Caki2 (cell line): Measurements from ENCODE around the gene ATF6B. TPM values are rescaled to one million over a fixed set of nuclear protein-coding genes. Genes with fewer than 3 reads are reported as not detected.
"Not testable (repeated sequence)": the region's sequence is repeated elsewhere in the genome, so short reads cannot be mapped to it uniquely, and the experiment has no call there.

Source experiments
- DNase-seq: peaks from one replicate; pipeline ENCODE4 v3.0.0-alpha.2; 2015; ENCODE audit warnings: low read depth
- in situ Hi-C: cut with HindIII; loops from 2 replicates; pipeline ENCODE4 v1.10.0; 2016; ENCODE audit warnings: low sequenced_read_pairs, low pct_unique_long_range_greater_than_20kb, mixed read lengths
- total RNA-seq: library from RNA; depleted of rRNA; stranded (reverse); fragments of >200 nt; shearing (Covaris generic); gene quantifications from 2 replicates; pipeline ENCODE4 v1.2.3, GENCODE V29; 2014; ENCODE audit warnings: low replicate concordance

ATF6B gene
- total RNA-seq, 1 experiment from 2014 or later: 9.7 TPM

DNA sequence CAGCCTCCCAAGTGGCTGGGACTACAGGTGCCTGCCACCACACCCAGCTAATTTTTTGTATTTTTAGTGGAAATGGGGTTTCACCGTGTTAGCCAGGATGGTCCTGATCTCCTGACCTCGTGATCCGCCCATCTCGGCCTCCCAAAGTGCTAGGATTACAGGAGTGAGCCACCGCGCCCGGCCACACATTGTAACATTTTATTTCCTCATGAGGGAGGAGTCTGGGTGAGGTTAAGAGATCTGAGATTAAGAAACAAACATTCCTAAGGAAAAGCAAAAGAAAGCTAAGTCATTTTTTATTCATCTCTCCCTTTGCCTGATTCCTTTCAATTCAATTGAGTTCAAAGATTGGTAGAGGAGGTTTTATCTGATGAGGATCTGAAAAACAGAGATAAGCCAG is 16.2 kb upstream of the ATF6B start:
- DNase-seq, in situ Hi-C loops: not testable (repeated sequence)

DNA sequence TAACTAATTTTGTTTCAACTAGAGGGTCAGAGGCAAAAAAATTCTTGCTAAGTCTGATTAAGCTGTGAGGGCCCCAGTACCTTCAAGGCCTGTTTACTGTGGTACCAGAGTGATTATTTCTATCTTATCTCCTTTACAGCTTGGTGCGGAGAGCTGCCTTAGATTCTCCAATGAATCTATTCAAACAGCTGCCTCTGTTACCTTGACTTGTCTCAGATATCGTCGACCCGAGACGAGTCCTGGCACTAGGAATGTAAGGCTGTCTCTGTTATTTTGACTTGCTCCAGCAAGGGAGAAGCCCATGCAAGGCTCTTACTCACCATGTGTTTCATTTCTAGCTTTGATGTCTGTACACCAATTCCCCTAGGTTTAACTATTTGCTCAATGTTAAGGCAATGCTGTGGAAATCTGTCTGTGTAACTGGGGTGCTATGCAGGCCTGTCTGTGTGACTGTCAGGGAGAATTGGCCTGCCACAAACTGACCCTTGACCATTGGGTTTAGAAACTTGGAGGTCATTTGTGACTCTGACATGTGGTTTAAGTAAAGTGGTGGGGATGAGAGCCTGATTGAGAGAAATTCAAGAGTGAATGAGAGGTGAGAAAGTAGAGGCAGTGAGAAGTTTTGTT is 12.5 kb upstream of the ATF6B start:
- no peak for DNase-seq
- in situ Hi-C loops: no loop called here

DNA sequence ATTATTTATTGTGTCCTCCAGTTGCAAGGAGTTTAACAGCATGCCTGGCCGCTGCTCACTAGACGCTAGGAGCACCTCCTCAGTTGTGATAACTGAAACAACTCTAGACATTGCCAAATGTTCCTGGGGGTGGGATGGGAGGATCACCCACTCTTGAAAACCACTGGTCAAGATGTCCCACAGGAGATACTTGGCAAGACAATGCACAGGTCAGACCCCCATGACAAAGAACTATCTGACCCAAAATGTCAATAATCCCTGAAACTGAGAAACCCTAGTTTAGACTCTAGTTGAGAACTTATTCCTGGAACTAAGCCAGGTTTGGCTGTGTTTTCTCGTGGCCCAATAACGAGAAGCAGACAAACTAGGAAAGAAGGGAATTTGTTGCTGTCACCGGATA is 11.5 kb upstream of the ATF6B start:
- DNase-seq: no peak
- in situ Hi-C loops: no loop called here

DNA sequence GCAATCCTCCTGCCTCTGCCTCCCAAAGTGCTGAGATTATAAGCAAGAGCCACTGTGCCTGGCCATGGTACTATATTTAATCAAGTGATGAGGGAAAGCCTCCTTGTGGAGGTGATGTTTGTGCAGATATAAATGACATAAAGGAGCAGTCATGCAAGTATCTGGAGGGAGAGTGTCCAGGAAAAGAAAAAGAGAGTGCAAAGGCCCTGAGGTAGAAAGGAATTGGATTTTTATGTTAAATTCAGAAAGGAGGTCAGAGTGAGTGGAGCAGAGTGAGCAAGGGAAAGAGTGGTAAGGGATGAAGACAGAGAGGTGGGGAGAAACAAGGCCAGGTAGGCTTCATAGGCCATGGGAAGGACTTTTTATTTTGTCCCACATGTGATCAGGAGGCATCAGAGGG is 9.4 kb upstream of the ATF6B start:
- in situ Hi-C loops: no loop called here
- DNase-seq: no peak

DNA sequence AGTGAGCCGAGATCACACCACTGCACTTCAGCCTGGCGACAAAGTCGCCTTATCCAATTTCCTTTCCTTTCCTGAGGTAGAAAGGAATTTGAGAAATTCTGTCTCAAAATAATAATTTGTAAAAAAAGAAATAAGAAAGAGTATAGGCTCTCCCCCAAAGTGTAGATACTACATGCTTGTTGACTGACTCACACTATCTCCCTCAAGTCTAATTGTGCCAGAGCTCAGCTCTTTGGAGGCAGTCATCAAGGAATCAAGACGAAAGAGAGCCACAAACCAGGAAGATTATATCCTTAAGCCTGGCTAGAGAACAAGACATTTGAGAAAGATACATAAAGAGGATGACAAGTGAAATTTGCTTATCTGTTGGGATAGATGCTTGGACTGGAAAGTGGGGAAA is 5.7 kb upstream of the ATF6B start:
- no peak for DNase-seq
- in situ Hi-C loops: no loop called here

DNA sequence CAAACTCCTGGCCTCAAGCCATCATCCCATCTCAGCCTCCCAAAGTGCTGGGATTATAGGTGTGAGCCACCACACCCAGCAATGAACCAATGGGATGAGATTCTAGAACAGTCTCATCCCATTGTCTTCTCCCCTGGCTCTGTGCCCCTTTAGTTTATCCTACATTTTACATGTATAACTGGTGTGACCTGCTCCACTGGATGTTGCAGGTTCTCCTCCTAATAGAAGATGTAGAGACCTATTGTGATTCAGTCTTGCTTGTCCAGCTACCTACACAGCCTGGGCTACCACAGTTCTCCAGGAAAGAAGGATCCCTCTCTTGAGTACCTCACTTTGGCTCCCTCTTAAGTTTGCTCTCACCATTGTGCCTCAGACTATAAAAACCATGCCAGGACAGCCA is 4.1 kb upstream of the ATF6B start:
- no peak for DNase-seq
- in situ Hi-C loops: no loop called here

DNA sequence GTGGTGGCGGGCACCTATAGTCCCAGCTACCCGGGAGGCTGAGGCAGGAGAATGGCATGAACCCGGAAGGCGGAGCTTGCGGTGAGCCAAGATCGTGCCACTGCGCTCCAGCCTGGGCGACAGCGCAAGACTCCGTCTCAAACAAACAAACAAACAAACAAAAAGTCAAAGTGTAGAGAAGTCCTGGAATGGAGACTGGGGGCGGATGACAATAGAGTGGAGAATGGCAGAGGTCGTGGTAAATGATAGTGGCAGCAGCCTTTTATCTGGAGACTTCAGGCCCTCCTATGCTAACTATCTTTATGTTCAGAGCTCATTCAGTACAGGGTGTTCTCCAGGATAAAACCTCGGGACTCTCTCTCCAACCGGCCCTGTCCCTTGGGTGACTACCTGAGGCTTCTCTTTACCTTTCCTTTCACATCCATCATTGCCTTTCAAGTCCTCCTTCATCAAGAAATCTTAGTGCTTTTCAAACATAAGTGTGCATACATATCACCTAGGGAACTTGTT is 3.4 kb upstream of the ATF6B start:
- in situ Hi-C loops: no loop called here
- DNase-seq: no peak

DNA sequence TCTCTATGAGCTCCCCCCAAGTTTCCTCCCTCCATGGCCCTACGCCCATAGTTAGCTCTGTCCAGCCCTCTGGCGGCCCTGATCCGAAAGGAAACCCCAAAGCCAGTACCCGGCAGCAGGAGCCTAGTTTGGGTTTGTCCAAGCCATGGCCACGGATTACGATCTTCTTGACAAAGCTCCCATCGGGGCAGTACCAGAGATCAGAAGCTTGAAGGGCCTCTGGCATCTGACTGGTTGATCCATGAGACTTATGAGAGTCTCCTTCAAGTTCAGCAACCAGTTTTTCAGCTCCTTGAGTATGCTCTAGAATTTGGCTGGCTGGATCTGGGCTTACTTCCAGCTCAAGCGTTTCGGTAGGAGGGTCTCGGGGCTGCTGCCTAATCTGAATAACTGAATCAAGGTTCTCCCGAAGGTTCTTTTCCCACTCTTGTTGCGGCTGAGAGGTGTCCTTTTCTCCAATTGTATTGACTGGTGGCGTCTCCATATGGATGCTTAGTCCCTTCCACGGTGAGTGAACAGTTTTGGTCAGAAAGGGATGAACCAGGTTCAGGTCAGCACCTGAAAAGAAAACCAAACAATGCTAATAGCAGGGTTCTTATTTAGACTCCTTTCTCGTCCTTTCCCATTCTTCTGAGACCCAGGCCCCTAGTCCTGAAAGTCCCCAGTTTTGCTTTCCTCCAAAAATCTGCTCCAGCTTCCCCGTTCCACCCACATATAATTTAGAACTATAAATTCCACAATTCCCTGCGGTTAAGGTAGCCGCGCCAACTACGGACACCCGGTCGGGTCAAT is 1.4 kb upstream of the ATF6B start:
- no peak for DNase-seq
- in situ Hi-C loops: no loop called here

DNA sequence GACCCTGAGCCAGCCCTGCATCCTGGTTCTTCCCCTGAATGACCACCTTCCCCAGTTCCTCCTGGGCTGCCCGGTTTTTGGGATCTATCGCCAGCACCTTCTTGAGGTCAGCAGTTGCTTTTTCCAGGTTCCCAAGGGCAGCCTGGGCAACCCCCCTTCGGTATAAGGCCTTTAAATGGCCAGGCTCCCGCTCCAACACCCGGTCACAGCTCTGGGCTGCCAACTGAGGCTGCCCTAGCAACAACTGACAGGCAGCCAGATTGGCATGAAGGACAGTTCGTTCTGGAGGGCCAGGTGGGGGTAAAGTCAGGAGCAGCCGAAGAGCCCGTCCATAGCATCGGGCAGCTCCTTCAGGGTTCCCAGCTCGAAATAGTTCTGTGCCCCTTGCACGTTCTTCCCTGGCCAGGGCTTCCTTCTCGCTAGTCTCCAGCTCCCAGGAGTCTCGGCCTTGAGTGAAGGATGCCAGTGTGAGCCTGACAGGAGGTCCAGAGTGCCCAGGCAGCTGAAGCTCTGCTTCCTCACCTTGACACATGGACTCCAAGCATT is 778 bp upstream of the ATF6B start:
- in situ Hi-C loops: no loop called here
- no peak for DNase-seq

DNA sequence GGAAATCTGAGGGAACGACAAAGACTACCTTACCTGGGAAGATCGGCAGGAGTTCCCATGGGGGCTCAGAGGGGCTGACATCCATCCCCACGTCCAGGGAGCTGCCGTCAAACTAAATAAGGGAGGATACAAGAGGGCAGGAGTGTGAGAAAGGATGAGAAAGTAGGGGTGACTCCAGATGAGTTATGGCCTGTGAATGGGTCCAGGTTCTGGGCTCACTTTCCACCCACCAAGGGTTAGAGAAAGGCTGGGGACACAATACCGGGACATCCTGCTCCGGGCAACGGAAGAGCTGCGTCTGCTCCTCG is 683 bp downstream of the ATF6B start:
- in situ Hi-C loops: no loop called here
- DNase-seq: no peak

DNA sequence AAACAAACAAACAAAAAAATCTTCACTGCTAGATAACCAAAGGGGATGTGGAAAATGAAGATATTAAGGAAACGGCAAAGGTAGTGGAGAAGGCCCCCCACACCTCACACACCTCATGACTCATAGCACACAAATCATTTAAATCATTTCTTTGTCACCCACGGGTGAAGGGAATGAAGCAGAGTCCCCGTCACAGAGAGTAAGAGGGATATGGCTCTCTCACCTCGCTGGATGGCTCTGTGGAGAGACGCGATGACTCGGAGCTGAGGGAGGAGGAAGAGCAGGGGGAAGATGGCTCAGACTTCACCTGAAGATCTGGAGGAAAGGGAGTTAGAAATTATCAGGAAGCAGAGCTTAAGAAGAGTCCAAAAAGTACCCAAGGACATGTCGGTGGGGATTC is 1.2 kb downstream of the ATF6B start:
- DNase-seq: no peak
- in situ Hi-C loops: no loop called here

DNA sequence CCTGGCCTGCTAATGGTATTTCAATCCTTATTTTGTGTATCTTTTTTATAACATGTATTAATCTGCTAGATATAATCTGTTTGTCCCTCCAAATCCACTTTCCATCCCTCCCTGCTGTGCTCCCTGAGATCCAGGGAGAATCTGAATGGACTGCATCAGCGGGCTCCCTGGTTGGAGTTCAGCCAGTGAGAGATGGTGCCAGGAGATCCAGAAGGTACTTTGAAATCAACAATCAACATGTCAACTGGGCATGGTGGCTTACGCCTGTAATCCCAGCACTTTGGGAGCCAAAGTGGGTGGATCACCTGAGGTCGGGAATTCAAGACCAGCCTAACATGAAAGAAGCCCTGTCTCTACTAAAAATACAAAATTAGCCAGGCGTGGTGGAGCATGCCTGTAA is 4.4 kb downstream of the ATF6B start:
- in situ Hi-C loops: no loop called here
- no peak for DNase-seq

DNA sequence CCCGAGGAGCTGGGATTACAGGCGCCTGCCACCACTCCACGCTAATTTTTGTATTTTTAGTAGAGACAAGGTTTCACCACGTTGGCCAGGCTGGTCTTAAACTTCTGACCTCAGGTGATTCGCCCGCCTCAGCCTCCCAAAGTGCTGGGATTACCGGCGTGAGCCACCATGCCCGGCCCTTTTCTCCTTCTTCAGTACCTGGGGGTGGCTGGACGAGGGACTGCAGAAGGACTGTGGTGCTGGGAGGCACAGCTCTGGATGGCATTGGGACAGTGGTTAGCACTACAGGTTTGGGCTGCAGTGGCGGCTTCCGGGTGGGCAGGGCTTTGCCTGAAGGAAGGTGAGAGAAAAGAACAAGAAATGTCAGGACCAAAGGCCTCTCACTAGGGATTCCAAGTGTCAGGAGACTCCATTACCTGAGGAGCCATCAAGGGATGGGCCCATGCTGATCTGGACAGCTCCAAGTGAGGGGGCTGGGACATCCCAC is 7.4 kb downstream of the ATF6B start:
- DNase-seq: no peak
- in situ Hi-C loops: no loop called here

DNA sequence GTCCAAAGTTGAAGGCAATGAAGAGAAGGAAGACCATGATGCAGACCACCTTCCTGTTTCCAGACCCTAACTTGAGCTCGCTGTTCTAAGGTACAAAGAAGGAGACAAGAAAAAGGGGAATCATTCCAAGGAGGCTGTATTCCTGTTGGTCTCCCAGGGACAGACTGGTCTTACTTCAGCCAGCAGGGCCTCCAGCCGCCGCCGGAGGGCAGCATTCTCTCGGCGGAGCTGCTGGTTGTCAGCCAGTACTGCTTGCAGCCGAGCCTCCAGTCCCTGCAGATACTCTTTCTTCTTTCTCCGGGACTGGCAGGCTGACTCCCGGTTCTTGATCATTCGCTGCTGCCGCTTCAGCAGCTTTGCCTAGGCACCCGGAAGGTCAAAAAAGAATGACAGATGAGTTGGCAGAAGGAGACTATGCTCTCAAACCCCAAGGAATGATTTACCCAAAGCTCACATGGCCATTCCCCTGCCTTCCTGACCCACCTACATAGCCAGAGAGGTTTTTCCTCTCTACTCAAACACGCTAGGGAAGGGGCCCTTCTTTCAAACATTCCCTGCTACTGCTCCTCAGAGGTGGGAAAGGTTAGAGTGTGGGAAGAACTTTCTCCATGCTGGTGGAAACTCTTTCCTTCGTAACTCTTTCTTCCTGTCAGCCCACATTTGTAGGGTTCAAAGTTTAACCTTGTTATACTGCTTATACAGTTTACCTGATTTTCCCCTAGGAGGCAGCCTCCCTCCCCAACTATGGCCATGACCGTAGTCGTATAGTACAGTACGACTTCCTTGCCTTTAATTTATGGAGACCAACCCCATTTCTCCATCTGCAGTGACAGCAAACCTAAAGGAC is 9.0 kb downstream of the ATF6B start:
- peak; percentile 77 for DNase-seq
- in situ Hi-C loops: no loop called here

DNA sequence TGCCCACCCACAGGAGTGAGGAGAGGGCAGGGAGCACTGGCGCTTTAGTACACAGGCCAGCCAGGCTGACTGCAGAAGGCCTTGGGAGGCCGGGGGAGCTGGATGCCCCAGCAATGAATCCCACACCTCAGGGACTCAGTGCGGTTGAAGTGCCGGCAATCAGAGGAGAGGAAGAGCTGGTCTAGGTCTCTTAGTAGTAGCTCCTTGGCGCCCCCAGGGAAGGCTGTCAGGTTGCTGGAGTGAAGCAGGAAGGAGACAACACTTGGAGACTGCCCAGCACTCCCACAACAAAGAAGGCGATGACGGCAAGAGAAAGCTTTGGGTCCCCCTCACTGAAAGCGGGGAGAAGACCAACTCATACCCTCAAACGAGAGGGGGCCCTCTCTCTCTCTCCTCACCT is 10.6 kb downstream of the ATF6B start:
- DNase-seq: no peak
- in situ Hi-C loops: no loop called here

DNA sequence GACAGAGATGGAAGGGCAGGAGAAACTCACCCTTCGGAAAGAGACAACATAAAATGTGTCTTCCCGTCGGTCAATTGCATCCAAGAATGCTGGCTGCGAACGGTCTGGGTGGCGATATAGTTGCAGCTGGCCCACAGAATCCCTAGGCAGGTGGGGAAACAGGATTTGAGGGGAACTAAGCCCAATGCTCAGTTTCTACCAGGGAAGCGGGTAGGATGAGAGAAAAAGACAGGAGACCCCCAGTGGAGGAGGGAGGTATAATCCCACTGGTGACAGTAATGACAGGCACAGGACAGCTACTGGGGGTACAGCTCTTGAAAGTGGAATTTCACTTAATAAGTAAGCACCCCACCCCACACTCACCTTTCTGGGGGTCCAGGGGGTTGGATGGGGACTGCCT is 11.4 kb downstream of the ATF6B start:
- DNase-seq: no peak
- in situ Hi-C loops: no loop called here

DNA sequence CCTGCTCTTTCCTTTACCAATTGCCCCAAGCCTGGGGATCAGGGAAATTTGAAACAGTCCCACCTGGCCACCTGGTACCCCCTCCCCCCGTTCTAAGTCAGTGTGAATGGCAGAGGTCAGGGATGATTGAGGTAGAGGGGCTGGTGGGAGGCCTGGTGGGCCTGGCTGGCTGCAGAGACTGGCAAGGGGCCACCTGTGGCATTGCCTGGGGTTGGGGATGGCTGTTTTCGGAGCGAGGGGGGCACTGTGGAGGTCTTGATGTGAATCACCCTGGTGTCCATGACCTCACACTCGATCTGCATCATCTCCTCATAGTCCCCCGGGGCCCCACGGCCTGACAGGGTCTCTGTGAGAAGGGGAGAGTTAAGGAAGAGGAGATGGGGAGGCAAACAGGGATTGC is 12.4 kb downstream of the ATF6B start:
- DNase-seq: no peak
- in situ Hi-C loops: no loop called here

DNA sequence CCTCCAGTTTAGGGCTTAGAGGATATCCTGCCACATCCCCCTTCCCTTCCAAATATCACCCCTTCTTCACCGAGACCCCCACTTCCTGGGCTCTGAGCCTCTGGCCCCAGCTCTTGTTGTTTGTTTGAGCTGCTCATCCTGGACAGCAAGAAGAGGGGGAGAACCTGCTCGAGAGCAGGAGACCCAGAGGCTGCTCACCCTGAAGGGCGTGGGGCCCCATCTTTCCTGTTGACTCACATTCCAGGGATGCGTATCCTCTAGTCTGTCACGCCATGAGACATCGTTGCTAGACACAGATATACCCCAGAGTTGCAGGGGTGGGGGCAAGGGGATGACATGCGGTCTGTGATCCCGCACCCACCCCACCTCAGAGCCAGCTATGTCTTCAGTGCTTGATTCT is 13.2 kb downstream of the ATF6B start:
- no peak for DNase-seq
- in situ Hi-C loops: no loop called here
